ENCODE results near the gene CASP2. TPM values are rescaled to one million over a fixed set of nuclear protein-coding genes. Genes with fewer than 3 reads are reported as not detected.

Gene CASP2
- polyA plus RNA-seq (2012; rRNA removed): 19.7 and 22.3 TPM in 2 replicates
- 13.1 and 15.6 TPM in 2 replicates for polyA plus RNA-seq (2012; cell fraction: cytosol; rRNA removed)
- polyA plus RNA-seq (2012; cell fraction: nucleus; rRNA removed): 29.2 and 44.4 TPM in 2 replicates

- ChIA-PET POLR2A (interaction anchor here (0.5 to 1.7 kb wide), 10 partner anchors 8 to 94 kb away, joined by 3 to 13 read pairs (median 4); partner anchors contain the start of gene GSTK1), CTCF (interaction anchor here (0.5 to 3.2 kb wide), 10 partner anchors 11 to 129 kb away, joined by 3 to 13 read pairs (median 4); partner anchors contain the start of gene GSTK1)
- H3K27me3 ChIP-seq (ENCODE audit: insufficient read depth): no peaks in the 10 kb centered on the region
- peak within 1 kb of the TSS; percentile 73 to 86 for H3K4me3 ChIP-seq (ENCODE audit: low read depth in 2 of 2, low read length in 1 of 2)
- H3K9me2 ChIP-seq: no peaks in the 10 kb centered on the region
- no peaks in the 10 kb centered on the region for H3K9me3 ChIP-seq
- H3K36me3 ChIP-seq (replicated peaks in 1 of 2; ENCODE audit: control insufficient read depth in 1 of 2, insufficient read depth in 2 of 2, low read length in 1 of 2): peaks cover 18 to 27% of the 10 kb centered on the region in 2 experiments
- H3K9ac ChIP-seq: peak within 1 kb of the TSS; percentile 87
- H3K4me1 ChIP-seq (ENCODE audit: control insufficient read depth in 1 of 2, insufficient read depth in 2 of 2, low read depth in 1 of 2, low read length in 1 of 2): peaks cover 15 to 26% of the 10 kb centered on the region in 2 experiments; a peak in 3 of 4 replicates
- WGBS (ENCODE audit: low lambda C conversion rate): 6% methylated on average over 47 of the region's 84 CpGs
- H3K4me2 ChIP-seq: peak within 1 kb of the TSS; percentile 80
- H3K27ac ChIP-seq (ENCODE audit: low read depth in 2 of 2, low read length in 1 of 2): peak within 1 kb of the TSS; percentile 69 to 89
- peak; percentile 100 for DNase-seq
- H2AFZ ChIP-seq (ENCODE audit: low read depth): peak within 1 kb of the TSS; percentile 88
- peaks cover 2% of the 10 kb centered on the region for H3F3A ChIP-seq (replicated peaks; ENCODE audit: insufficient read depth)
- peaks cover 46% of the 10 kb centered on the region for H3K79me2 ChIP-seq (ENCODE audit: insufficient read depth)
- peaks cover 15% of the 10 kb centered on the region; the same call in 1 of the 2 replicates for H4K20me1 ChIP-seq (ENCODE audit: insufficient read depth)
- TF ChIP-seq SMC3 (IDR thresholded peaks at IDR 0.05; ENCODE audit: low read depth, low read length) (no peak), FOXM1 (IDR thresholded peaks at IDR 0.05; ENCODE audit: low read depth) (no peak), REST (IDR thresholded peaks at IDR 0.05; ENCODE audit: low read depth, low read length) (peak; percentile 13; the same call in 1 of the 2 replicates), NRF1 (IDR thresholded peaks at IDR 0.05; ENCODE audit: low read depth, low read length) (peak; percentile 100), RAD21 (IDR thresholded peaks at IDR 0.05; ENCODE audit: low read length) (no peak), RCOR1 (IDR thresholded peaks at IDR 0.05; ENCODE audit: low read length) (no peak), MAX (IDR thresholded peaks at IDR 0.05; ENCODE audit: low read depth) (peak; percentile 94), USF2 (IDR thresholded peaks at IDR 0.05; ENCODE audit: borderline replicate concordance, low read depth, low read length) (no peak), GABPA (IDR thresholded peaks at IDR 0.05; ENCODE audit: low read depth) (peak; percentile 20; the same call in 1 of the 2 replicates), TCF12 (IDR thresholded peaks at IDR 0.05) (no peak), FOXJ3 (CRISPR knock-in tag; IDR thresholded peaks at IDR 0.05) (no peak), USF1 (IDR thresholded peaks at IDR 0.05; ENCODE audit: borderline replicate concordance, low read depth) (no peak), JUND (IDR thresholded peaks at IDR 0.05) (no peak), RFX5 (IDR thresholded peaks at IDR 0.05; ENCODE audit: low read length) (no peak), ZBTB33 (IDR thresholded peaks at IDR 0.05; ENCODE audit: borderline replicate concordance, low read depth) (peak; percentile 26; the same call in 1 of the 2 replicates), SIN3A (IDR thresholded peaks at IDR 0.05; ENCODE audit: borderline replicate concordance, low read depth, low read length) (peak; percentile 87), RXRA (IDR thresholded peaks at IDR 0.05; ENCODE audit: borderline replicate concordance, low read depth) (no peak), YY1 (IDR thresholded peaks at IDR 0.05; ENCODE audit: low read depth) (peak; percentile 92), CHD2 (IDR thresholded peaks at IDR 0.05; ENCODE audit: low read length, partially characterized antibody) (peak; percentile 52), IRF3 (IDR thresholded peaks at IDR 0.05; ENCODE audit: low read depth, low read length) (no peak)
- TF ChIP-seq, protein P1, sequence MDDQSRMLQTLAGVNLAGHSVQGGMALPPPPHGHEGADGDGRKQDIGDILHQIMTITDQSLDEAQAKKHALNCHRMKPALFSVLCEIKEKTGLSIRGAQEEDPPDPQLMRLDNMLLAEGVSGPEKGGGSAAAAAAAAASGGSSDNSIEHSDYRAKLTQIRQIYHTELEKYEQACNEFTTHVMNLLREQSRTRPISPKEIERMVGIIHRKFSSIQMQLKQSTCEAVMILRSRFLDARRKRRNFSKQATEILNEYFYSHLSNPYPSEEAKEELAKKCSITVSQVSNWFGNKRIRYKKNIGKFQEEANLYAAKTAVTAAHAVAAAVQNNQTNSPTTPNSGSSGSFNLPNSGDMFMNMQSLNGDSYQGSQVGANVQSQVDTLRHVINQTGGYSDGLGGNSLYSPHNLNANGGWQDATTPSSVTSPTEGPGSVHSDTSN (IDR thresholded peaks at IDR 0.05): peak; percentile 84
These were observed at the start of gene CASP2 for GRCh38 chr7:143287935-143288826. CASP2 (plus strand) TSS chr7:143288351; CDS start chr7:143288456, 105 bp downstream.

All from SK-N-SH (cell line).